Epithelial cell of esophagus (primary cell): ENCODE data around the gene ASMT.

Experiments
- DNase-seq: peaks from one replicate; pipeline ENCODE4 v3.0.0; 2010; ENCODE audit warnings: low read depth
- H3K4me3 ChIP-seq: 2 replicates; pipeline ENCODE4 v1.5.1; 2011; ENCODE audit warnings: mild to moderate bottlenecking, low read length, control low read depth
- TF ChIP-seq, protein P1 (sequence below): IDR thresholded peaks from 2 replicates; pipeline ENCODE4 v1.5.1; 2011; ENCODE audit warnings: low read depth, mild to moderate bottlenecking, low read length, control low read depth, inconsistent platforms; ENCODE audit not compliant: insufficient read depth; ENCODE audit errors: missing control alignments

Gene ASMT

DNA sequence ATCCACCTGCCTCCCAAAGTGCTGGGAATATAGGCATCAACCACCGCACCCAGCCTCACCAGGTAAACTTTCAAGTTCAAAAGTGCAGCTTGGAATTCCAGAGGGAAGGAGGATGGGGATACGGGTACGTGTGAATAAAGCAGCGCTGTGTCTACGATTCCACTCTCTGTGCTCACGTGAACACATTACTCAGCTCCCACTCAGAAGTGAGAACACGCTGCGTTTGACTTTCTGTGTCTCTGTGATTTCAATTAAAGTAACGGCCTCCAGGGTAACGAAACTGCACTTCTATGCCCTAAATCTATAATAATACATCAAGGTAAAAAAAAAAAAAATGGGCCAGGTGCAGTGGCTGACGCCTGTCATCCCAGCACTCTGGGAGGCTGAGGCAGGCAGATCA, 8.4 kb upstream of the ASMT start:
- DNase-seq: no peak
- TF ChIP-seq, protein P1, sequence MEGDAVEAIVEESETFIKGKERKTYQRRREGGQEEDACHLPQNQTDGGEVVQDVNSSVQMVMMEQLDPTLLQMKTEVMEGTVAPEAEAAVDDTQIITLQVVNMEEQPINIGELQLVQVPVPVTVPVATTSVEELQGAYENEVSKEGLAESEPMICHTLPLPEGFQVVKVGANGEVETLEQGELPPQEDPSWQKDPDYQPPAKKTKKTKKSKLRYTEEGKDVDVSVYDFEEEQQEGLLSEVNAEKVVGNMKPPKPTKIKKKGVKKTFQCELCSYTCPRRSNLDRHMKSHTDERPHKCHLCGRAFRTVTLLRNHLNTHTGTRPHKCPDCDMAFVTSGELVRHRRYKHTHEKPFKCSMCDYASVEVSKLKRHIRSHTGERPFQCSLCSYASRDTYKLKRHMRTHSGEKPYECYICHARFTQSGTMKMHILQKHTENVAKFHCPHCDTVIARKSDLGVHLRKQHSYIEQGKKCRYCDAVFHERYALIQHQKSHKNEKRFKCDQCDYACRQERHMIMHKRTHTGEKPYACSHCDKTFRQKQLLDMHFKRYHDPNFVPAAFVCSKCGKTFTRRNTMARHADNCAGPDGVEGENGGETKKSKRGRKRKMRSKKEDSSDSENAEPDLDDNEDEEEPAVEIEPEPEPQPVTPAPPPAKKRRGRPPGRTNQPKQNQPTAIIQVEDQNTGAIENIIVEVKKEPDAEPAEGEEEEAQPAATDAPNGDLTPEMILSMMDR: no peak
- H3K4me3 ChIP-seq: no peak overlapping the region

DNA sequence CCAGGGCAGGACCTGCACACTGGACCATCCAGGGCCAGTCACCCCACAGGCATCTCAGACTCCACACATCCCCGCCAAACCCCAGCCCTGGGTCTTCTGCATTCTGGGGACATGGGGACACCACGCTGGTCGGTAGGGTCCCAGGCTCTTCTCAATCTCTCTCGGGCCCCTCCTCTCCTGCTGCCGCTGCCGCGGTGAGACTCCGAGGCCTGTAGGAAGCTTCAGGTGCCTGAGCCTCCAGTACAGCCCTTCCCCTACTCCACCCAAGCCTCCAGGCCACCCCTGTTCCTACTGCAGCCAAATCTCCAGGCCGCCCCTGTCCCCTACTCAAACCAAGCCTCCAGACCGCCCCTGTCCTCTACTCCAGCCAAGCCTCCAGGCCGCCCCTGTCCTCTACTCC, 5.5 kb upstream of the ASMT start:
- TF ChIP-seq, protein P1: no peak
- H3K4me3 ChIP-seq: no peak overlapping the region
- DNase-seq: no peak

DNA sequence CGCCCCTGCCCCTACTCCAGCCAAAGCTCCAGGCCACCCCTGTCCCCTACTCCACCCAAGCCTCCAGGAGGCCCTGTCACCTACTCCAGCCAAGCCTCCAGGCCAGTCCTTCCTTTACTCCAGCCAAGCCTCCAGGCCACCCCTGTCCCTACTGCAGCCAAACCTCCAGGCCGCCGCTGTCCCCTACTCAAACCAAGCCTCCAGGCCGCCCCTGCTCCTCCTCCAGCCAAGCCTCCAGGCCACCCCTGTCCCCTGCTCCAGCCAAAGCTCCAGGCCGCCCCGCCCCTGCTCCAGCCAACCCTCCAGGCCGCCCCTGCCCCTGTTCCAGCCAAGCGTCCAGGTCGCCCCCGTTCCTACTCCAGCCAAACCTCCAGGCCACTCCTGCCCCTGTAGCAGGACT, 5.1 kb upstream of the ASMT start:
- TF ChIP-seq, protein P1: no peak
- no peak overlapping the region for H3K4me3 ChIP-seq

DNA sequence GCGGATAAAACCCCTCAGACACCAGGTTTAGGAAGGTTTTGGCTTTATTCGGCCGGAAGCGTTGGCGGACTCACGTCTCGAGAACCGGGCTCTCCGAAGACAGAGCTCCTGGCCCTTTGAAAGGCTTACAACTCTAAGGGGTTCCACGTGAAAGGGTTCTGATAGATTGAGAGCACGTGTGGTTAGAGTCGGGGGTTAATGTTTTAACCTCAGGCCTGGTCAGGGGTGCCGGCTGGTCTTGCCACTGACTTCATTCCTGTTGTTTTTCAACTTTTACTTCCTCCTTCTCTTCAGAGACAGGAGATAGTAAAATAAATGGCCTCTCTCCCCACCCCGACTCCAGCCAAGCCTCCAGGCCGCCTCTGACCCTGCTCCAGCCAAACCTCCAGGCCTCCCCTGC, 4.7 kb upstream of the ASMT start:
- TF ChIP-seq, protein P1: no peak
- no peak overlapping the region for H3K4me3 ChIP-seq
- no peak for DNase-seq

More for the DNA sequence above, 5.1 kb upstream of the ASMT start:
- DNase-seq: no peak

DNA sequence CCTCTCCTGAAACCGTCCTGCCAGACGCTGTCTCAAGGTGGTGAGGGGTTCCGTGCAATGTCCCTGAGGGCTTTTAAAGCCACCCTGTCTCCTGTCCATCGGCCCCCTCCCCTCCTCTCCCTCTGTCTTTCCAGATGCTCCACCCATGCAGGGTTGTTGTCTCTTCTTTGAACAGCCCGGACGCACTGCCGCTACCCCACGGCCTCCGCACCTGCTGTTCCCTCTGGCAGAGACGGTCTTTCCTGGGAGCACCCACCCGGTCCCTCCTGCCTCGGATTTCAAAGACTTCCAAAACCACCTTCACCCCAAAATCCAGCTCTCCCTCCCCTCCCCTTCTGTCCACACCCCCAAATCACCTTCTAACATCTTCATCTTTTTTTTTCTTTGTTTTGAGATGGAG, 4.1 kb upstream of the ASMT start:
- TF ChIP-seq, protein P1: no peak
- DNase-seq: no peak

DNA sequence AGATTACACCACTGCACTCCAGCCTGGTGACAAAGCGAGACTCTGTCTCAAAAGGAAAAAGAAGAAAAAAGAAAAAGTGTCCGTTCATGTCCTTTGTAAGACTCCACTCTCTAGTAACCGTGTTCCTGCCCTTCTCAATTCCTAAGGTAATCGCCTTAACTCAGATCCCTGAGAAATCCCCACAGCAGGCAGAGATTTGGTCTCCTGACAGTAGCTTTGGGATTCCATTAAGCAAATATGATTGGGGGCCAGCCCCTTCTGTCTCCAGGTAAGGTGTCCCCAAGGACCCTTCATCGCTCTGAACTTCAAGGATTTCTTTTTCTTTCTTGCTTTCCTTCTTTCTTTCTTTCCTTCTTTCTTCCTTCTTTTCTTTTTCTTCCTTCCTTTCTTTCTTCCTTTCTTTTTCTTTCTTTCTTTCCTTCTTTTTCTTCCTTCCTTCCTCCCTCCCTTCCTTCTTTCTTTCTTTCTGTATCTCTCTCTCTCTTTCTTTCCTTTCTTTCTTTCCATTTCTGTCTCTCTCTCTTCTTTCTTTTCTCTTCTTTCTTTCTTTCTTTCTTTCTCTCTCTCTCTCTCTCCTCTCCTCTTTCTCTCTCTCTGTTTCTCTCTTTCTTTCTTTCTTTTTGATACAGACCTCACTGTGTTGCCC, 2.1 kb upstream of the ASMT start:
- H3K4me3 ChIP-seq: no peak overlapping the region
- TF ChIP-seq, protein P1: no peak
- DNase-seq: no peak

More for the DNA sequence above, 4.1 kb upstream of the ASMT start:
- H3K4me3 ChIP-seq: no peak overlapping the region

DNA sequence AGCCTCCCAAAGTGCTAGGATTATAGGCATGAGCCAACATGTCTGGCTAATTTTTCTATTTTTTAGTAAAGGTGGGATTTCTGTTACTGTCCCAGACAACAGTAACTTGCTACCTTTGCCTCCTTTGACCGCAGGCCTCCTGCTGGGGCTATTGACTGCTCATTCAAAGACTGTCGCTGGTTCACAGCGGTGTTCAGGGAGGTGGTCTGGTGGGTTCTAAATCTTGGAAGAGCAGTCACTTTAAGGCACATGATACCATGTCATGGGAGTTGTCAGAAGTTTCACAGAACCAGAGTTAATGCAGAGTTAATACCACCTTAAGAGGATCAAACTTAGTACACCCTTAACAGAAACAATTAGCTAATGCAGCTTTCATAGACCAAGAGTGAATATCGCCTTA, 3.8 kb downstream of the ASMT start:
- DNase-seq: no peak
- H3K4me3 ChIP-seq: no peak overlapping the region
- TF ChIP-seq, protein P1: no peak
